Measurements from ENCODE around the gene DLX5. TPM values are rescaled to one million over a fixed set of nuclear protein-coding genes. Genes with fewer than 3 reads are reported as not detected.

The DLX5 gene
- total RNA-seq, 1 donor from 2014 or later: 1.3 TPM

DNA sequence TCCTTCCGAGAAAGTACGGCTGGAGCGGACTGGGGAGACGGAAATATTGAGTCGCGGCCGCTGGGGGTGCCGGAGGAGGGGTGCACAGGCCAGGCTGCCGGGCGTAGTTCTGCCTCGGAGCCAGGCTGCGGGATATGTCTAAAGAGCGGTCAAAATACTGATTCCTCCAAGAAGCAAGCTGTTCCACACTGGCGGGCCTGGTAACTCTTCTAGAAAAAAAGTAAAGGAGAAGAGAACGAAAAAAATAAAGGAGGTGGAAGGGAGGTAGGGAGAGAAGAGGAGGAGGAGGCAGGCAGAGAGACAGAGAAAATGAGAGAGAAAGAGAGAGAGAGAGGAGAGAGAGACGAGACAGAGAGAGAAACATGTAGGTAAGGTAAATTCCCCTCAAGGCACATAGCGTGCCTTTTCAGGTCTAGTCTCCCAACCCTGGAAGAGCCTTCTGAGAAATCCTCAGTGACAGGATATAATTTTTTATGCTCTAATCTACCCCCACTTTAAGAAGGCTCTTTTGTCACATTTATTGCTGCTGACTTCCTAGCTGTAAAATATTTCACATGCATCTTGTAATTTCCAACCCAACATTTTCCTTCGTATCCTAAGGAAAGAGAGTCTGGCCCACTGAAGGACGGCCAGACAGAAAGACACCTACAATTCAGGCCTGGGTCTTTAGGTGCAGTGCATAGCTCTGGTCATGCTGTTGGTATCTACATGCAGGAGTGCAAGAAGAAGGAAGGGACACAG lies 5.7 kb downstream of the DLX5 start:
- H3K4me1 Mint-ChIP-seq (ENCODE audit: low read depth, unreplicated experiment): peaks cover 15% of the 10 kb centered on the region
- H3K27me3 Mint-ChIP-seq (ENCODE audit: low read depth, unreplicated experiment): peaks cover 86% of the 10 kb centered on the region
- H3K9me3 ChIP-seq (ENCODE audit: insufficient read depth, low read depth, low read length): peaks cover 12% of the 10 kb centered on the region
- FAIRE-seq: no peak
- H3K4me3 ChIP-seq (ENCODE audit: insufficient read depth, low read depth, low read length): no peak overlapping the region
- peaks cover 96% of the 10 kb centered on the region for H3K27me3 ChIP-seq (ENCODE audit: insufficient read depth, low read length)
- no peak overlapping the region for H3K9ac ChIP-seq (ENCODE audit: low read length)
- H3K4me1 ChIP-seq (ENCODE audit: insufficient read depth, low read length): peaks cover 5% of the 10 kb centered on the region
- no peak for DNase-seq (ENCODE audit: low read depth)
- no peak overlapping the region for H3K27ac Mint-ChIP-seq (ENCODE audit: unreplicated experiment)
- no peak overlapping the region for H3K4me3 Mint-ChIP-seq (ENCODE audit: unreplicated experiment)
- peaks cover 26% of the 10 kb centered on the region for H3K9me3 Mint-ChIP-seq (ENCODE audit: unreplicated experiment)
- no peak overlapping the region for H3K4me2 ChIP-seq (ENCODE audit: low read length)
- H2AFZ ChIP-seq (ENCODE audit: low read depth, low read length): no peak overlapping the region
- no peaks in the 10 kb centered on the region for H4K20me1 ChIP-seq (ENCODE audit: insufficient read depth, low read length)
- H3K27ac ChIP-seq (ENCODE audit: low read depth, low read length): no peak overlapping the region
- H3K36me3 Mint-ChIP-seq (ENCODE audit: low read depth, unreplicated experiment): peaks cover 4% of the 10 kb centered on the region
- H3K79me2 ChIP-seq (ENCODE audit: insufficient read depth, low read length): no peaks in the 10 kb centered on the region
- TF ChIP-seq, protein P1, sequence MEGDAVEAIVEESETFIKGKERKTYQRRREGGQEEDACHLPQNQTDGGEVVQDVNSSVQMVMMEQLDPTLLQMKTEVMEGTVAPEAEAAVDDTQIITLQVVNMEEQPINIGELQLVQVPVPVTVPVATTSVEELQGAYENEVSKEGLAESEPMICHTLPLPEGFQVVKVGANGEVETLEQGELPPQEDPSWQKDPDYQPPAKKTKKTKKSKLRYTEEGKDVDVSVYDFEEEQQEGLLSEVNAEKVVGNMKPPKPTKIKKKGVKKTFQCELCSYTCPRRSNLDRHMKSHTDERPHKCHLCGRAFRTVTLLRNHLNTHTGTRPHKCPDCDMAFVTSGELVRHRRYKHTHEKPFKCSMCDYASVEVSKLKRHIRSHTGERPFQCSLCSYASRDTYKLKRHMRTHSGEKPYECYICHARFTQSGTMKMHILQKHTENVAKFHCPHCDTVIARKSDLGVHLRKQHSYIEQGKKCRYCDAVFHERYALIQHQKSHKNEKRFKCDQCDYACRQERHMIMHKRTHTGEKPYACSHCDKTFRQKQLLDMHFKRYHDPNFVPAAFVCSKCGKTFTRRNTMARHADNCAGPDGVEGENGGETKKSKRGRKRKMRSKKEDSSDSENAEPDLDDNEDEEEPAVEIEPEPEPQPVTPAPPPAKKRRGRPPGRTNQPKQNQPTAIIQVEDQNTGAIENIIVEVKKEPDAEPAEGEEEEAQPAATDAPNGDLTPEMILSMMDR (IDR thresholded peaks at IDR 0.05; ENCODE audit: insufficient read depth, low read depth, low read length): no peak
- no peak for TF ChIP-seq EZH2 (IDR thresholded peaks at IDR 0.05; ENCODE audit: insufficient read depth, low read length)
- no peaks in the 10 kb centered on the region for H3K36me3 ChIP-seq (ENCODE audit: insufficient read depth, low read length)

DNA sequence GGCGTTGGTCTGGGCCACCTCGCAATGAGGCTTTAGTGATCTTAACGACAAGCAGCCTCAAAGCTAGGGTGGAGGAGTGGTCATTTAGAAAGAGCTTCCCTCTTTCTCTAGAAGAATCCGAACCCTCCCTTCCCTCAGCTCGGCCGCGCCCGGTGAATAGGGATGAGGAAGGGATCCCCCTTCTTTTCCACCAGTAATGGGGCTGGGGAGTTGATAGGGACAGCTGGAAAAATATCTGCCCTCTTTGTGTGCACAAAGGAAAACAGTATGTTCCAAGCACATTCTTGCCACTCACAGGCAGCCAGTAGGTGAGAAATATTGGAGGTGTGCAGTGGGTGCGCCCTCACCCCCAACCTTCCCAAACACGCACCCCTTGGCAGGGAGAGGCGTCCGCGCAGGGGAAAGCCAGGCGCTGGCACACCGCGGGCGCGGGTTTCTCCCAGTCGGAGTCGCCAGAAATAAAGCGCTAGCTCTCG lies 6.5 kb downstream of the DLX5 start:
- H3K4me2 ChIP-seq (ENCODE audit: low read length): no peak overlapping the region
- DNase-seq (ENCODE audit: low read depth): no peak
- H3K27ac Mint-ChIP-seq (ENCODE audit: unreplicated experiment): no peak overlapping the region

More for the DNA sequence above, 6.5 kb downstream of the DLX5 start:
- H3K4me3 Mint-ChIP-seq (ENCODE audit: unreplicated experiment): no peak overlapping the region
- Histone ChIP-seq H3K27ac (ENCODE audit: low read depth, low read length) (no peak overlapping the region), H3K4me3 (ENCODE audit: insufficient read depth, low read depth, low read length) (no peak overlapping the region), H3K9me3 (ENCODE audit: insufficient read depth, low read depth, low read length) (peaks cover 12% of the 10 kb centered on the region), H2AFZ (ENCODE audit: low read depth, low read length) (no peak overlapping the region), H3K9ac (ENCODE audit: low read length) (no peak overlapping the region), H3K79me2 (ENCODE audit: insufficient read depth, low read length) (no peaks in the 10 kb centered on the region), H3K4me1 (ENCODE audit: insufficient read depth, low read length) (peaks cover 5% of the 10 kb centered on the region), H3K27me3 (ENCODE audit: insufficient read depth, low read length) (peaks cover 96% of the 10 kb centered on the region), H4K20me1 (ENCODE audit: insufficient read depth, low read length) (no peaks in the 10 kb centered on the region), H3K36me3 (ENCODE audit: insufficient read depth, low read length) (no peaks in the 10 kb centered on the region)
- H3K36me3 Mint-ChIP-seq (ENCODE audit: low read depth, unreplicated experiment): peaks cover 4% of the 10 kb centered on the region
- H3K4me1 Mint-ChIP-seq (ENCODE audit: low read depth, unreplicated experiment): peaks cover 14% of the 10 kb centered on the region
- peaks cover 89% of the 10 kb centered on the region for H3K27me3 Mint-ChIP-seq (ENCODE audit: low read depth, unreplicated experiment)
- TF ChIP-seq, protein P1 (IDR thresholded peaks at IDR 0.05; ENCODE audit: insufficient read depth, low read depth, low read length): no peak
- no peak for TF ChIP-seq EZH2 (IDR thresholded peaks at IDR 0.05; ENCODE audit: insufficient read depth, low read length)
- peaks cover 29% of the 10 kb centered on the region for H3K9me3 Mint-ChIP-seq (ENCODE audit: unreplicated experiment)
- no peak for FAIRE-seq

Measured in astrocyte (in vitro differentiated cells and primary cell).